Trophoblast cell (in vitro differentiated cells and primary cell): ENCODE data around the gene CHCHD10.

Experiments
- DNase-seq, 2 donors: peaks; one replicate each; pipeline ENCODE4 v3.0.0-alpha.2; 2016
- H2AFZ ChIP-seq: 2 replicates; pipeline ENCODE4 v1.6.1; 2013; ENCODE audit warnings: low read length, moderate library complexity, mild to moderate bottlenecking; ENCODE audit not compliant: insufficient read depth, poor library complexity
- H2AK5ac ChIP-seq: 2 replicates; pipeline ENCODE4 v1.6.1; 2013; ENCODE audit warnings: mild to moderate bottlenecking, low read length
- H2BK120ac ChIP-seq: 2 replicates; pipeline ENCODE4 v1.6.1; 2013; ENCODE audit warnings: low read length, mild to moderate bottlenecking, moderate library complexity; ENCODE audit not compliant: insufficient read depth, poor library complexity
- H2BK12ac ChIP-seq: 2 replicates; pipeline ENCODE4 v1.6.1; 2013; ENCODE audit warnings: mild to moderate bottlenecking, low read length, moderate library complexity
- H2BK5ac ChIP-seq: 2 replicates; pipeline ENCODE4 v1.6.1; 2013; ENCODE audit warnings: low read length, low read depth, moderate library complexity, mild to moderate bottlenecking; ENCODE audit not compliant: poor library complexity
- H3K14ac ChIP-seq: 2 replicates; pipeline ENCODE4 v1.6.1; 2013; ENCODE audit warnings: mild to moderate bottlenecking, low read length
- H3K18ac ChIP-seq: 2 replicates; pipeline ENCODE4 v1.6.1; 2013; ENCODE audit warnings: mild to moderate bottlenecking, low read length
- H3K23ac ChIP-seq: 2 replicates; pipeline ENCODE4 v1.6.1; 2013; ENCODE audit warnings: low read length
- H3K27ac ChIP-seq: 2 replicates; pipeline ENCODE4 v1.5.1; 2013; ENCODE audit warnings: low read depth, mild to moderate bottlenecking, inconsistent platforms, low read length, moderate library complexity
- H3K27me3 ChIP-seq: 2 replicates; pipeline ENCODE4 v1.6.1; 2013; ENCODE audit warnings: inconsistent platforms, mild to moderate bottlenecking, low read length, moderate library complexity; ENCODE audit not compliant: insufficient read depth
- H3K36me3 ChIP-seq, 2 experiments: 1 replicate in 1 of 2; 2 replicates in 1 of 2; pipeline ENCODE4 v1.6.1; 2013; ENCODE audit warnings: low read length in 2 of 2, mild to moderate bottlenecking in 2 of 2, moderate library complexity in 1 of 2; ENCODE audit not compliant: insufficient read depth in 2 of 2, control insufficient read depth in 1 of 2
- H3K4ac ChIP-seq: 2 replicates; pipeline ENCODE4 v1.6.1; 2013; ENCODE audit warnings: low read depth, mild to moderate bottlenecking, low read length, moderate library complexity
- H3K4me1 ChIP-seq, 2 experiments: 1 replicate in 1 of 2; 2 replicates in 1 of 2; pipeline ENCODE4 v1.6.1; 2013; ENCODE audit warnings: low read length in 2 of 2, mild to moderate bottlenecking in 2 of 2, moderate library complexity in 1 of 2; ENCODE audit not compliant: insufficient read depth in 2 of 2, control insufficient read depth in 1 of 2
- H3K4me2 ChIP-seq: 2 replicates; pipeline ENCODE4 v1.6.1; 2013; ENCODE audit warnings: inconsistent platforms, mild to moderate bottlenecking, low read length, moderate library complexity
- H3K4me3 ChIP-seq: 2 replicates; pipeline ENCODE4 v1.5.1; 2013; ENCODE audit warnings: mild to moderate bottlenecking, low read depth, low read length, inconsistent platforms
- H3K79me1 ChIP-seq: one replicate; pipeline ENCODE4 v1.6.1; 2013; ENCODE audit warnings: low read length
- H3K79me2 ChIP-seq: 2 replicates; pipeline ENCODE4 v1.6.1; 2013; ENCODE audit warnings: low read length, mild to moderate bottlenecking; ENCODE audit not compliant: control insufficient read depth, insufficient read depth, poor library complexity
- H3K9ac ChIP-seq: 2 replicates; pipeline ENCODE4 v1.6.1; 2013; ENCODE audit warnings: mild to moderate bottlenecking, low read length
- H3K9me3 ChIP-seq: 2 replicates; pipeline ENCODE4 v1.6.1; 2013; ENCODE audit warnings: low read depth, mild to moderate bottlenecking, control low read depth, inconsistent platforms, low read length; ENCODE audit not compliant: insufficient read depth
- H4K12ac ChIP-seq: 2 replicates; pipeline ENCODE4 v1.6.1; 2013; ENCODE audit warnings: low read depth, mild to moderate bottlenecking, low read length, moderate library complexity
- H4K8ac ChIP-seq: 2 replicates; pipeline ENCODE4 v1.6.1; 2013; ENCODE audit warnings: low read depth, mild to moderate bottlenecking, low read length, moderate library complexity
- H4K91ac ChIP-seq: one replicate; pipeline ENCODE4 v1.6.1; 2013; ENCODE audit warnings: low read depth, mild to moderate bottlenecking, low read length, moderate library complexity
- WGBS: extraction: QIAGEN DNeasy Blood & Tissue Kit; methylation state at CpG from one replicate; pipeline ENCODE4 v1.1.7; 2013; ENCODE audit warnings: missing lambda C conversion rate; ENCODE audit not compliant: insufficient read length, insufficient coverage; ENCODE audit errors: extremely low coverage; 5-methylcytosine and 5-hydroxymethylcytosine counted together

CHCHD10 gene

DNA sequence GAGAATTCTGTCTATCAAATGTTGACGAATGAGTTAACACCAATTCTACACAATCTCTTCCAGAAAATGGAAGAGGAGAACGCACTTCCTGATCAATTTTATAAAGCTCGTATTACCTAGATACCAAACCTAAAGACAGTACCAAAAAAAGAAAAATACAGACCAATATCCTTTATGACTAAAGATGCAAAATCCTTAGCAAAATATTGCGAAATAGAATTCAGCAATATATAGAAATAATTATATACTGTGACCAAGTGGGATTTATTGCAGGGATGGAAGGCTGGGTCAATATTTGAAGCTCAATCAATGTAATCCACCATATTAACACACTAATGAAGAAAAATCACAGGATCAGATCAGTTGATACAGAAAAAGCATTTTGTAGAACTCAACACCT is 44.6 kb upstream of the CHCHD10 start:
- no peak overlapping the region for H3K27ac ChIP-seq
- H3K4me1 ChIP-seq: peaks cover 5 to 7% of the 10 kb centered on the region in 2 experiments
- no peak overlapping the region for H3K4me2 ChIP-seq
- no peak overlapping the region for H3K14ac ChIP-seq
- H2AK5ac ChIP-seq: no peak overlapping the region
- H4K91ac ChIP-seq: no peak overlapping the region
- no peaks in the 10 kb centered on the region for H3K27me3 ChIP-seq
- H3K9me3 ChIP-seq: no peaks in the 10 kb centered on the region
- peaks cover 24 to 25% of the 10 kb centered on the region in 2 experiments for H3K36me3 ChIP-seq
- H3K79me2 ChIP-seq: no peaks in the 10 kb centered on the region
- H4K8ac ChIP-seq: no peak overlapping the region
- H3K9ac ChIP-seq: no peak overlapping the region
- DNase-seq: no peak
- no CpG with 5 or more reads among the region's 4 CpGs for WGBS
- no peak overlapping the region for H3K18ac ChIP-seq
- no peak overlapping the region for H3K23ac ChIP-seq
- no peak overlapping the region for H3K4me3 ChIP-seq
- H3K4ac ChIP-seq: no peak overlapping the region
- no peak overlapping the region for H2BK12ac ChIP-seq
- H4K12ac ChIP-seq: no peak overlapping the region
- no peak overlapping the region for H2BK5ac ChIP-seq
- H3K79me1 ChIP-seq: no peaks in the 10 kb centered on the region
- H2BK120ac ChIP-seq: no peak overlapping the region
- no peak overlapping the region for H2AFZ ChIP-seq

DNA sequence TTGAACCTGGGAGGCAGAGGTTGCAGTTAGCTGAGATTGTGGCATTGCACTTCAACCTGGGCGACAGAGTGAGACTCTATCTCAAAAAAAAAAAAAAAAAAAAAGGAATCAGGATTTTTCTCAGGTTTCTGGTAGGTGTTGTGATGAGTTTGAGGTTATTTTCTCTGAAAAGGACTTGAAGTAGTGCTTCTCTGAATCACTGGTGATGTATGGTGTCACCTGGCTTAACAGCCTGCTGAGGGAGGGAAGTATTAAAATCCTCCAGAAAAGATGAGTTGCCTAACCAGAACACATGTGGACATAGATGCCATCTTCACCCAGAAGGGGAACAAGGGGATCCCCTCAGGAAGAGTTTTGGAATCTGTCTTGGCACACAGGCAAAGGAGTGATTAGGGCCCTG is 39.1 kb upstream of the CHCHD10 start:
- H3K27me3 ChIP-seq: no peaks in the 10 kb centered on the region
- H2BK12ac ChIP-seq: no peak overlapping the region
- no peak for DNase-seq
- no CpG with 5 or more reads among the region's 1 CpG for WGBS
- H4K91ac ChIP-seq: no peak overlapping the region
- no peaks in the 10 kb centered on the region for H3K79me2 ChIP-seq
- no peak overlapping the region for H3K27ac ChIP-seq
- no peaks in the 10 kb centered on the region for H3K4me1 ChIP-seq
- H2BK5ac ChIP-seq: no peak overlapping the region
- no peak overlapping the region for H3K18ac ChIP-seq
- H2BK120ac ChIP-seq: no peak overlapping the region
- H4K12ac ChIP-seq: no peak overlapping the region
- no peaks in the 10 kb centered on the region for H3K79me1 ChIP-seq
- no peak overlapping the region for H4K8ac ChIP-seq
- H3K23ac ChIP-seq: no peak overlapping the region
- no peaks in the 10 kb centered on the region for H3K9me3 ChIP-seq
- H3K4ac ChIP-seq: no peak overlapping the region
- no peak overlapping the region for H3K9ac ChIP-seq
- no peak overlapping the region for H2AK5ac ChIP-seq
- no peak overlapping the region for H3K4me3 ChIP-seq
- no peak overlapping the region for H3K4me2 ChIP-seq
- H3K14ac ChIP-seq: no peak overlapping the region
- H2AFZ ChIP-seq: no peak overlapping the region
- H3K36me3 ChIP-seq: peaks cover 44 to 50% of the 10 kb centered on the region in 2 experiments

DNA sequence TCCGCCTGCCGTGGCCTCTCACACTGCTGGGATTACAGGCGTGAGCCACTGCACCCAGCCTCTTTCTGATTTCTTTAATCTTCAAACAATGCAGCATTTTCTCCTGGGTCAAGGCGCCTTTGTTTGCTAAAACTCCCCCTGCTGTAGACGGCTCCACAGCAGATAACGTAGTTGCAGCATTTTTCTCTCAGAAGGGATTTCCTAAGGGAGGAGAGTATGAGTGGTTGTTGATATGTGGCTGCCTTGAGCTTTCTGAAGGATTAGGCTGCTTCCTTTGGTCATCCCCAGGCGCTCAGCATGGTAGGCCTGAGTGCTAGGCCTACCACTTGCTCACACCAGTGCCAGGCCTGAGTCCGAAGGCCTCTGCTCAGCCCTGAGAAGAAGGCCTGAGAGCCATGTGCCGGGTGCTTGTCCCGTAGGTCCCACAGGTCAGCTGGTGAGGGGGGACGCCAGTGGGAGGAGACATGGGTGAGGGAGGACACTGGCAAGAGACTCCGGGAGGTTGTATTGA is 37.1 kb upstream of the CHCHD10 start:
- no peak overlapping the region for H3K23ac ChIP-seq
- H2BK12ac ChIP-seq: no peak overlapping the region
- no peaks in the 10 kb centered on the region for H3K4me1 ChIP-seq
- H2BK5ac ChIP-seq: no peak overlapping the region
- H3K4me3 ChIP-seq: no peak overlapping the region
- H4K12ac ChIP-seq: no peak overlapping the region
- no peak overlapping the region for H2AFZ ChIP-seq
- H3K14ac ChIP-seq: no peak overlapping the region
- WGBS: no CpG with 5 or more reads among the region's 12 CpGs
- no peak overlapping the region for H4K91ac ChIP-seq
- H4K8ac ChIP-seq: no peak overlapping the region
- H3K9ac ChIP-seq: no peak overlapping the region
- no peak overlapping the region for H3K18ac ChIP-seq
- no peak overlapping the region for H2BK120ac ChIP-seq
- H3K4me2 ChIP-seq: no peak overlapping the region
- H3K79me1 ChIP-seq: no peaks in the 10 kb centered on the region
- no peak overlapping the region for H2AK5ac ChIP-seq
- H3K27ac ChIP-seq: no peak overlapping the region
- DNase-seq: no peak
- H3K9me3 ChIP-seq: peaks cover 1% of the 10 kb centered on the region
- H3K79me2 ChIP-seq: no peaks in the 10 kb centered on the region
- H3K4ac ChIP-seq: no peak overlapping the region
- no peaks in the 10 kb centered on the region for H3K27me3 ChIP-seq
- peaks cover 56 to 68% of the 10 kb centered on the region in 2 experiments for H3K36me3 ChIP-seq

DNA sequence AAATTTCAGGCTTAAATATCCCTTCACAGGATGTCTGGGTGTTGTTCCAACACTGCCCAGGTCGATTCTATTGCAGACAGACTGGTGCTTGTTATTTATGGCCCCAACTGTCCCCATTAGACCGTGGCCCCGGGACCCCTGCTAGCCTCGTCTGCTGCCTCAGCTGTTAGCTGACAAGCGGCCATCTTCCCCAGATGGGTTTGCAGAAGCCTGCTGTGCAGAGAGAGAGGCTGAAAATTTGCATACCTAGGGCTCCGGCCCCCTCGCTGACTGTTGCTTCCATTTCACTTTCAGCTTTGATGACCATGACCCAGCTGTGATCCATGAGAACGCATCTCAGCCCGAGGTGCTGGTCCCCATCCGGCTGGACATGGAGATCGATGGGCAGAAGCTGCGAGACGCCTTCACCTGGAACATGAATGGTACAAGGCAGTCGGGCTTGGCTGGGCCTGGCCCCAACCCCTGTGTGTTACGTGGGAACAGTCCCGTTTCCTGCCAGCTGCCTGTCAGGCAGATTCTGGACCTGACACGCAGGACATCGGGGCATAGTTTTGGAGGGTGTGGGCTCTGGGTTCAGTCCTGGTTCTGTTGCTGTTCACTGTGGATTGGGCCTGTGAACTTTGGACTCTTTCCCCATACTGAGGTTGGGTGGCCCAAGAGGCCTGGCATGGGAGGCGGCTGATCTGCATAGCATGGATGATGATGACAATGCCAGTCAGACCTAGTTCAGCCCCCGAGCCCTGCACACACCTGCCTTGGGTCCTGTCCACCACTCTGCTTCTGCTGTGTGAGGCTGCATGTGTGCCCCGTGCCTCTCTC is 35.4 kb upstream of the CHCHD10 start:
- H2BK120ac ChIP-seq: no peak overlapping the region
- no peak overlapping the region for H3K14ac ChIP-seq
- H4K8ac ChIP-seq: no peak overlapping the region
- no peak for DNase-seq
- H3K36me3 ChIP-seq: peaks cover 56 to 73% of the 10 kb centered on the region in 2 experiments
- no peak overlapping the region for H3K27ac ChIP-seq
- H3K9me3 ChIP-seq: peaks cover 1% of the 10 kb centered on the region
- H4K91ac ChIP-seq: no peak overlapping the region
- H3K4me2 ChIP-seq: no peak overlapping the region
- H2AK5ac ChIP-seq: no peak overlapping the region
- no CpG with 5 or more reads among the region's 21 CpGs for WGBS
- no peak overlapping the region for H2BK5ac ChIP-seq
- no peaks in the 10 kb centered on the region for H3K79me1 ChIP-seq
- no peak overlapping the region for H2AFZ ChIP-seq
- no peak overlapping the region for H3K18ac ChIP-seq
- H3K4me1 ChIP-seq: no peaks in the 10 kb centered on the region
- H3K27me3 ChIP-seq: no peaks in the 10 kb centered on the region
- H3K4ac ChIP-seq: no peak overlapping the region
- H3K79me2 ChIP-seq: no peaks in the 10 kb centered on the region
- H4K12ac ChIP-seq: no peak overlapping the region
- H2BK12ac ChIP-seq: no peak overlapping the region
- H3K9ac ChIP-seq: no peak overlapping the region
- H3K23ac ChIP-seq: no peak overlapping the region
- no peak overlapping the region for H3K4me3 ChIP-seq
